Measurements from ENCODE around the gene GUCY1A2.
A peak's percentile ranks its signal among the peaks of the same experiment; 100 is the strongest.
"Not testable (repeated sequence)": the region's sequence is repeated elsewhere in the genome, so short reads cannot be mapped to it uniquely, and the experiment has no call there.

Gene GUCY1A2

DNA sequence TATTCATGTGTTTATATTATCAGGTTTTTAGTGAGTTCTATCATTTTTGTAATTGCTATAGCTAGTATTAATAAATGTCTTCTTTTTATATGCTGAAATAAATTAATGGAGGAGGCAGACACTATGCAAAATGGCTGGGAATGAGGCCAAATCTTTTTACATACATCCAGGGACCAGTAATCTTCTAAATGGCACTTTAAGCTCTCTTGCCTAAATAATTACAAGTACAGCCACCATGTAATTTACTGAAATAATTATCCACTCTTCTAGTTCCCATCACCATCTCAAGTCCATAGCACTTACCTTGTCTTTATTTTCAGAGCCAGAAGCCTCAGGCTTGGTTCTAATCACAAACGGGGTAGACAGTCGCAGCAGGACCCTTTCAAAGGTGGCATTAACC lies 79.1 kb downstream of the GUCY1A2 start:
- DNase-seq (ENCODE audit: low read depth), result no peak

DNA sequence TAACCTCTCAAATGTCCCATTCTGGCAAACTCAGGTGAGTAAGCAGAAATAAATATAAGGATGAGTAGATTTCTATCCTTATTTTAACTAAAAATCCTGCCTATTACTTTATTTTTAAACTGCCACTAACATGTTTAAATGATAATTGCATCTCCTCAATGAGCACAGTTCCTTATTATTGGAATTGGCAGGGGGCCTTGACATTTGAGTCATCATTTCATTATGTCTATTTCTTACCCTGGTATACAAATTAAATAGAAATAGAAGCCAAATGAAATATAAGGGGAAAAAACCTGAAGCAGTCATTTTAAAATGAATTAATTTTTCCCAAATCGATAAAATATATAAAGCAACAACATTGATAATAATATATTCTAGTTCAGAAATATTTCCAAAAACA lies 81.2 kb downstream of the GUCY1A2 start:
- no peak for DNase-seq (ENCODE audit: low read depth)

DNA sequence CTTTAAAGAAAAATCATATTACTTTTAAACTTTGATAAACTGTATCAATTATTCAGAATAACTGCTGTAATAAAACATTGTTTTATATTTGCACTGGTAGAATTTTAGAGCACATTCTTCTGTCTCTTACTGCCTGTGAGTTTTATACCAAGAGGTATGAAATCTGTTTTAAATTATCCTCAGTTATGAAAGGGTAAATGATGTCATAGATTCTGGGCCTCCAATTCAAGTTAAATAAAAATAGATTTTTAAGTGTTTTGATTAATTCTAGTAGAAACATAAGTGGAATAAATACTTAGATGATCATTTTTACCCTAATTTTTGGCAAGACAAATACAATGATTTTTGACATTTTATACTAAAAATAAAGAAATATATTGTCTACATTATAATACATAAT lies 93.0 kb downstream of the GUCY1A2 start:
- DNase-seq (ENCODE audit: low read depth), result peak; percentile 12

DNA sequence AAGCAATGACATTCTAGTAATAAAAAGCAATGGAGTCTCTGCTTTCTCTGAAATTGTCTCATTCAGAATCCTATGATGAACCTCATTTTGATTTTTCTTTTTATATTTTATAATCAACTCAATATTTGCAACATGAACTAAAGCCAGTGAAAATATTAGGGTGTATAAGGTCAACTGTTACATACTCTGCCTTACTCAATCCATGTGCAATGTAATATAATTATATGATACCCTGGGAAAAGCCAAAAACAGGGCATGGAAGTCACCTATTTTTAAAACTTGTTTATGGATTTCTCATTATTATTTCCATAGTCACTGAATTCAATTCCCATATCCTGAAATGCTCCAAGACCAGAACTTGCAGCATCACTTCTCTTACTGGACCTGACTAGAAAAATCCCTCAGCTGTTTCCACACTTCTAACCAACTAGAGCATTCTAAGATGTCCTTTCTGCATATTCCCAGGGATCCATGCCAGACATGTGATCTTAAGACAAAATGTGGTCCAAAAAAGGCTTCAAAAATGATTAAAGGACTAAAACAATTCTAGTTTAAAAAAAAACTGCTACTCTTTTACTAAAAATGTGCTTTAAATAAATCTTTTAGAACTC lies 97.3 kb downstream of the GUCY1A2 start:
- DNase-seq (ENCODE audit: low read depth), result no peak

DNA sequence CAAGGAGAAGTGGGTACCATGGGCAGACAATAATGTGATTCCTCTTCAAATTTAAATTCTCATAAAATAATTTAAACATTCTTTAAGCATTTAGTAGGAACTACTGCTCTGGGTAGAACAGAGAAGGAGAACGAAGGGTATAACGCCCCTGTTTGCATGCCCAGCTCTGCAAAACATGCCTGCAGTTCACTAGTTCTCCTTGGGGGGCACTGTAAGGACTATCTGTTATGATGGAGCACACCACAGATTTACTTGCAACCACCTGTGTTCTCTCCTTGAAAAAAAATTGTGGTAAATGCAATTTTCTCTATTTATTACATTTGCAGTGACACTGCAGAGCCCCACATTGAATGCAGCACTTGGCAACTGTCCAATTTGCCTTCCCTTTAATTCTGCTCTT lies 100.3 kb downstream of the GUCY1A2 start:
- DNase-seq (ENCODE audit: low read depth), result peak; percentile 5

DNA sequence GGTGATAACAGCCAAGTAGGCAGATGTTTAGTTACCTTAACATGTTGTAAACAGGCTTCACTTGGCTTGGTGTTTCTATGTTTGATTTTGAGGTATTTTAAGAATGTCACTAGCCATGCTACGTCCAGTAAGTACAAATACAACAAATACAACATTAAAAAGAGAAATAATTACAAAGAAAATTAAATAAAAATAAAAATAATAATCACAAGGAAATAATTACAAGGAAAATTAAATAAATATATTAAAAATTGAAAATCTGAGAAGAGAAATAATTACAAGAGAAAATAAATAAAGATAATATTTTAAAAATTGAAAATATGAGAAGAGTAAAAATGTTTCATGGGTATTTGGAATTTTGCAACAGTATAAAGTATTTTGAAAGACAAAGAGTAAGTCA lies 103.9 kb downstream of the GUCY1A2 start:
- no peak for DNase-seq (ENCODE audit: low read depth)

DNA sequence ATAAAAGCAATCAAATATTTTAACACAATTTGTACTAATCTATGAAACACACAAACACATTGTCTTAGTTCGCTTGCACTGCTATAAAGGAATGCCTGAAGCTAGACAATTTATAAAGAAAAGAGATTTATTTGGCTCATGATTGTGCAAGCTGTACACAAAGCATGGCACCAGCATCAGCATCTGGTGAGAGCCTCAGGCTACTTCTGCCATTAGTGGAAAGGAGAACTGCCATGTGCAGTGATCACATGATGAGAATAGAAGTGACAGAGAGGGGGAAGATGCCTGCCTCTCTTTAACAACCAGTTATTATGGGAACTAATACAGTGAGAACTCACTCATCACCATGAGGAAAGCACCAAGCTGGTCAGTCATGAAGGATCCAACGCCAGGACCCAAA lies 105.1 kb downstream of the GUCY1A2 start:
- DNase-seq (ENCODE audit: low read depth), result no peak

DNA sequence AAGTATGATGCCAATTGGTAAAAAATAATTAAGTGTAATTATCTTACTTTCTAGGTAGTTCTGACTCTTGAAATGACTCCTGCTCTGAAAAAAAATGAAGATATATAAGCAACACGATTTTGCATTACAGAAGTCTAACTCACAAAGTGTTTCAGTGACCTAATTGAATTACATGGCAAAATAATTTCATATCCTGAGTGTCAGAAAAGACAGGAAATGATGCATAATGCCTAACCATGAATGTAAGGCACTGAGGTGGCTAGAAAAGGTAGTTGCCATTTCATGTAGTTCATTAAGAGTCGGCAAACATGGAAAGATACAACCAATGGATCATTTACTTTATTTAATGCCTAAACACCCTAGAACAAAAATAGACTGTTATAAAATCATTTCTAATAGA lies 113.5 kb downstream of the GUCY1A2 start:
- no peak for DNase-seq (ENCODE audit: low read depth)

DNA sequence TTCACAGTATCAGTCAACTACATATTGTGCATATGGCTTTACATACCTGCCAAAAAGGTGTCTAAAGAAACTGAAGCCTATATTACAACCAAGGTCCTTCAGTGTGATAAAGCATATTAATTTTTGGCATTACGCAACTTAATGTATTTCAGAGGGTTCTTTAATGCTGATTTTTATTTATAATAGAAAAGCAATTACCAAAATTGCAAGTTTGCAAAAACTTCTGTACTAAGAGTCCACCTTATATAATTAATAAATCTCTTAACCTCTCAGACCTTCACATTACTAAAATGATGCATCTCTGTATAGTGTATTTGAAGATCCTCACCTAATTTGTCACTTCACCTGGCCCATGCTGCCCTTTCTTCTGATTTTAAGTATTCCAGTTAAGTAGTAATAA lies 128.6 kb downstream of the GUCY1A2 start:
- DNase-seq (ENCODE audit: low read depth), result no peak

DNA sequence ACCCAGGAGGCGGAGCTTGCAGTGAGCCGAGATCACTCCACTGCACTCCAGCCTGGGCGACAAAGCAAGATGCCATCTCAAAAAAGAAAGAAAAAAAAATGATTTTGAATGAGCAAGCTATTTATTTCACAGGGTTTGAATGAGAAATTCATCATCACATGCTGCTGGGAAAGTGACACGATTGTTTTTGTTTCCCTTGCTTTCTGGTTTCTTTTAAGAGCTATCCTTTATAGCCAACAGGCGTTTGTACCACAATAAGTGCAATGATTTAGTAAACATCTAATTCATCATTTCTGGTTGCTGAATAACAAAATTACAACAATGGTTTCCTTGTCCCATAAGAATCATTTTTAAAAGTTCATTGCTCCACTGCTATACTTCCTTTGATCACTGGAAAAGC lies 129.9 kb downstream of the GUCY1A2 start:
- no peak for DNase-seq (ENCODE audit: low read depth)

DNA sequence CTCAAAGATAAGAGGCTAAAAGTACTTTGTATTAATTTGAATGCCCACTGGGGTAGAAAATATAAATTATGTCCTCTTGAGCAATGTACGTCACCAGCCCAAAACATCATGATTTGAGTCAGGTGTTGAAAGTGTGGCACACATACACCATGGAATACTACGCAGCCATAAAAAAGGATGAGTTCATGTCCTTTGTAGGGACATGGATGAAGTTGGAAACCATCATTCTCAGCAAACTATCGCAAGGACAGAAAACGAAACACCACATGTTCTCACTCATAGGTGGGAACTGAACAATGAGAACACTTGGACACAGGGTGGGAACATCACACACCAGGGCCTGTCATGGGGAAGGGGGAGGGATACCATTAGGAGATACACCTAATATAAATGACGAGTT lies 134.6 kb downstream of the GUCY1A2 start:
- DNase-seq (ENCODE audit: low read depth), result not testable (repeated sequence)

DNA sequence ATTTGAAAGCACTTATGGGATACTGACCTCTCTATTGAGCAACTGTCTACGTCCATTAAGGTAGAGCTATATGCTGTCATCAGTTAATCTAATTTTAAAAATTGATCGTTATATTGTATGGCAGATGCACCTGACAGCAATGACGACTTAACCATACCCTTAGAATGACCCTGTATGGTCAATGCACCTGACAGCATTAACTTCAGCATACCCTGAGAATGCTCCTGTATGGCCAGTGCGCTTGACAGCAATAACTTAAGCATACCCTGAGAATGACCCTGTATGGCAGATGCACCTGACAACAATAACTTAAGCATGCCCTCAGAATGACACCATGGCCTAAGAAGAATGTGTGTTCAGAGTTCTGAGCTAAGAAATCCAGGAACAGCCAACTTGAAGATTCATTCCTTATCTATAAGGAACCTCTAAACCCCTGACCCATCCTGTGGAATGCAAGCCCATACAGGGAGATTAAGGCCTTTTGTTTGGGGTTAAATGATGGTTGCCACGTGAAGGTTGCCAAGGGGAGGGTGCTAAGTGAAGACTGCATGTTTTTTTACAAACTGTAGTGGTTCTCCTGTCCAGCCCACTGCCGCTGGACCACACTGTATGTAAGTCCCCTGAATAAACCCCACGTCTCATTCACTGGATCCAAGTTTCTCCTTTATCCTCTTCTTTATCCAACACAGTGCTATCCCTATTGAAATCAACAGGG lies 138.3 kb downstream of the GUCY1A2 start:
- no peak for DNase-seq (ENCODE audit: low read depth)

DNA sequence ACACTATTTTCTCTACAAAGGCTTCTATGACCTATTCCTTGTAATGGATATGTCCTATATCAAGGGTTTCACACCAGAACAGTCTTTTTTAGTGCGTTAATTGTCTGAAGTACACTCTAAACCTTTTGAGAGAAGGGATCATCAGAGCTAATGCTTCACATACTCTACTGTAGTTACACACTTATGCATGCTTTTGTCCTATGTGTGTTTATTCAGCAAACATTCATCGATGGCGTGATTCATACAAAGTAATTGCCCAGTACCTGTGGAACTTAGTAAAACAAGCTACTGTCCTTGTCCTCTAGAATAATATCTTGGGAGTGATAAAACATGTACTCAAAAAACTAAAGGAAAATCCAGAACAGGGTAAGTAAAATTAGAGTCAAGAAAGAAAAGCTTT lies 139.2 kb downstream of the GUCY1A2 start:
- no peak for DNase-seq (ENCODE audit: low read depth)

DNA sequence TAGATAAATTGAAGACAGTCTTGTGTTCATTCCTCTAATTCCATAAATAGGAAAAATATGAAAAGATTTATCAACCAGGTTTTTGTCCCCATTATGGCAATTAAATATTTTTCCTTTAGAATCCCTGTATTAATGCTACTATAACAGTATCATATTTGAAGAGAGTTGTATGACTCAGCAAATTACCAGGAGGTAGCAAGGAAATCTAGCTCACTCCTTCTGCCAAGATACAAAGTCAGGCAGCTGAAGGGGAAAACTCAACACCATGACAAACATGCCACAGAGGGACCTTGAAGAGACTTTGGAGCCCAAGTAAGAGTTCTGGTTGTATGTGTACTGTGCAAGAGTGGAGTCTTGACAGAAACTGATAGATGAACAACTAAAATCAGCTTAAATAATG lies 143.3 kb downstream of the GUCY1A2 start:
- peak; percentile 36 for DNase-seq (ENCODE audit: low read depth)

DNA sequence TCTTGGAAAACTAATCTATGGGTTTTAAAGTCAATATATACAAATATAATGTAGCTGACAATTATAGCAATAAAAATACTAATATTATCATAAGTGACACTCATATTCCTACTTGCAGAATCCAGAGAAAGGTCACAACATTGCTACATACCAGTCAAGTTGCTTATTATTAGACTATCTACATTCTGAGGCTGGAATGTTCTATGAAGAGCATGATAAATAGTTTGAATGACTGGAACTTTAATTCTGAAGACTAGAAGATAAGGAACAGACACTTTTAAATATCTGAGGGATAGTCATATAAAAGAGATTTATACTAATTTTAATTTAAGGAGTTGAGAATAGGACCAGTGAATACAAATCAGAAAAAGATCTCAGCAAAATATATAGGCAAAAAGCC lies 146.0 kb downstream of the GUCY1A2 start:
- DNase-seq (ENCODE audit: low read depth), result peak; percentile 20

DNA sequence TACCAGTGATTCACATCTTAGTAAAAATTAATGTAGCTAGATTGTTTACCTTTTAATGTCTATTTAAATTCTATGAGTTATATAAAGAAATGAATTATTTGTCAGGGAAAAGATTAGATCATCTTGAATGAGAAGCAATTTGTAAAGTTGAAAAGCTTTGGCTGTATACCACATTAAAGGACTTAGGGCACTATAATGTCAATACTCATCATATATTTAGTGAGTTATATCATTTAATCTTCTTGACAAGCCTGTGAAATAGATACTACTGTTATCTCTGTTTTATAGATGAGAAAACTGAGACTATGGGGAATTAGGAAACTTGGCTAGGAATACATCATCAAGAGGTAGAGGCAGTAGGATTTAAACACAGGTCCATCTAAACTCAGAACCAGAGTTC lies 160.1 kb downstream of the GUCY1A2 start:
- DNase-seq (ENCODE audit: low read depth), result no peak

DNA sequence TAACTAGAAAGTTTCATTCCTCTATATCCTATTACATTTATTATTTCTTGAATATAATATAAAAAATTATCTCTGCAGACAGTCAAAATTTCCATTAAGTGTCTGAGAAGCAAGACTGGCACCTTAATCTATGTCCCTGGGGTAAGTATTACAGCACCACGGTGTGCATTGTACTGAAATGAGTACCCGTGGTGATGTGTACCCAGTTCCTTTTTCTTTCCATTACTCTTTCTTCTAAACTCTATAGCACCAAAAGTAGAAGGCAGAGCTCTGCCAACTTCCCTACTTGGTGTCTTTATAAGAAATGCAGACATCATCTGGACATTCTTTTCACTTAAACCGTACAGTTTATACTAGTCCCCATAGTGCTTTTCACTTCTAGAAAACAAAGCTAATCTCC lies 161.7 kb downstream of the GUCY1A2 start:
- DNase-seq (ENCODE audit: low read depth), result no peak

DNA sequence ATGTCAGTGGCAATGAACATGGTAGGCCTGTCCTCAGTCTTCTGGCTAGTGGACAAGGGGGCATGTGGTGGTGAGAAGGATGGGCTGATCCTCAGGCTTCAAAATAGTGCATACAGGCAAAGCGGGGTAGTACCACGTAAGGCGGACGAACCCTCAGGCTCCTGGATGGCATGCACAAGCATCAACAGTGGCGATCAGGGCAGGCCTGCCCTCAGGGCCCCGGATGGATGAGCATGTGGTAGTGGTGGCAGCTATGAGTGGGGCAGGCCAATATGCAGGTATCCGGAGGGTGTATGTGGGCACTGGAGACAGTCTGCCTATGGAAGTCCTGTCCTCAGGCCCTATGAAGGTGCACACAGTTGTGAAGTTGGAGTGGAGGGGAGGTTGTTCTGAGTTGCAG lies 163.8 kb downstream of the GUCY1A2 start:
- DNase-seq (ENCODE audit: low read depth), result no peak

DNA sequence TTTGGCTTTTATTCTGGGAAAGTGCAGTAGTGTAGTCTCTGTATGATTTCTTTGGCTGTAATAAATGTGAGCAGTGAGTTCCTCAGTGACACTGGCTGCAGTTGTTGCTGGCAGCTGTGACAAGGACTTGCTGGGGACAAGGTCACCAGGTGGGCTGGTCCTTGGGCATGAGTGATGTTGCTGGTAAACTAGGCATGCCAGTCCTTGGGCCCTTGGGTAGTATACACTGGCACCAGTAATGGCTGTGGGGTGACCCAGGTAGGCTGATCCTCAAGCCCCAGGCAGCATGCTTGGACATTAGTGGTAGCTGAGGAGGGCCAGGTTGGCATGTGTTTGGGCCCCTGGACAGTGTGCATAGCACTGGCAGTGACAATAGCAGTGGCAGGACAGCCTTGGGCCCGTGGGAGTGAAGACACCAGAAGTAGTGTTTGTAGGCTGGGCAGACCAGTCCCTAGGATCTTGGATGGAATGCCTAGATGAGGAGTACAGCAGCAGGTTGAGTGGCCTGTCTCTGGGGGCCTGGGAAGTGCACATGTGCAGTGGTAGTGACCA lies 164.3 kb downstream of the GUCY1A2 start:
- no peak for DNase-seq (ENCODE audit: low read depth)

DNA sequence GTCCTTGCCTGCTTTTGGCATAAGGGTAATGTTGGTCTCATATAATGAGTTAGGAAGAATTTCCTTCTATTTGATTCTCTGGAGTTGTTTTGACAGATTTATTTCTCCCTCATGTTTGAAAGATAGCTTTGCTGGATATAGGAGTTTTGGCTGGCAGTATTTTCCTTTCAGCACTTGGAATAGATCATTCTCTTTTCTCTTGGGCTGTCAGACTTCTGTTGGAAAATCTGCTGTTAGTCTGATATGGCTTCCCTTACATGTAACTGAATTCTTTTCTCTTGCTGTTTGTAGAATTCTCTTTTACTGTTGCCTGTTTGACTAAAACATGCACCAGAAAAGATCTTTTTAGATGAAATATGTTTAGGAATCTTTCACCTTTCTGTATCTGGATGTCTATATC lies 165.5 kb downstream of the GUCY1A2 start:
- DNase-seq (ENCODE audit: low read depth), result no peak

DNA sequence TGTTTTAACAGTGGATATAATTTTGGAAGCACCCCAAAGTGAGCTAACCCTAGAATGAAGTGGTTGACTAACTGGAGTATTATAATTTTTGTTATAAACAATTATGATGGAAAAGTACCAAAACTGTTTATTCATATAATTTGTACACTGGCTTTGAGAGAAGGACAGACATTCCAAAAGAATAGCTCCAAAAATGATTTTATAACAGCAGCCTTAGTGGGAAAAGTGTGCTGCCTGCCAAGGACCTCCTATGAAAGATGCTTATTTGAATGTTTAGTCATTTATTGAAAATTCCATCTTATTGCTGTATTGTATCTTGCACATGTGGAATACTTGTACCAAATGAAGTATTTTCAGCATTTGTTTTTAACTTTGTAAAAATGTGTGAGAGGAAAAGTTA lies 169.8 kb downstream of the GUCY1A2 start:
- DNase-seq (ENCODE audit: low read depth), result no peak

DNA sequence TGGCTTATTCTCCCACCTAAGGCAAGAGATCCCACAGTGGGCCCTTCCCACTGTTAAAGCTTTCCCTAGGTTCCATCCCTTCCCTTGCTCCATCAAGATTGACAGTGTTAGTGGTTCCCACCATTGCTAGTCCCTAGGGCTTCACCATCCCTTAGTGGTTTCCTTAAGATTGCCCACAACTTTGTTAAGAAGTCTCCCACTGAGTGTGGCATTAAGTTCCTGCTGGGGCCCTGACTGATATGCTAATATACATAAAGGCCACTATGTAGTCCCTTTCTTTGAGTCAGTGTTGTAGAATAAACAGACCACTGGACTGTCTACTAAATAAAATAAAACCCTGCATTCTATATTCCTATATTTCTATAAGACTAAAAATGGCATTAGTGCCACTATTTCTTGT lies 176.1 kb downstream of the GUCY1A2 start:
- DNase-seq (ENCODE audit: low read depth), result no peak

DNA sequence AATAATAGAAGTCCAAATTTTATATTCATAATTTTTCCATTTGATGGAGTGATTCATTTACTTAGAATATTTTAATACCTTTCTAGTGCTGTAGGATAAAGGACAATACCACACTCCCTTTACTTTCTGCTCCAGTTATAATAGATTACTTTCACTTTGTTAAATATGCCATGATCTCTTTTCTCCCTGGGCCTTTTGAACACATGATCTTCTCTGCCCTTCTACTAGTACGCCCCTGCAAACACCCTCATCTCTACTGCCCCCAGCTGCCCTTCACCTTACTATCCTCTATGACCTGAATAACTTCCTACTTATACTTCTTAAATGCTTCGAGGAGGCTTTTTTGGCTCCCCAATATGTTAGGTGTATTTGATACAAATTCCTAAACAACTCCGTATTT lies 177.3 kb downstream of the GUCY1A2 start:
- DNase-seq (ENCODE audit: low read depth), result no peak

DNA sequence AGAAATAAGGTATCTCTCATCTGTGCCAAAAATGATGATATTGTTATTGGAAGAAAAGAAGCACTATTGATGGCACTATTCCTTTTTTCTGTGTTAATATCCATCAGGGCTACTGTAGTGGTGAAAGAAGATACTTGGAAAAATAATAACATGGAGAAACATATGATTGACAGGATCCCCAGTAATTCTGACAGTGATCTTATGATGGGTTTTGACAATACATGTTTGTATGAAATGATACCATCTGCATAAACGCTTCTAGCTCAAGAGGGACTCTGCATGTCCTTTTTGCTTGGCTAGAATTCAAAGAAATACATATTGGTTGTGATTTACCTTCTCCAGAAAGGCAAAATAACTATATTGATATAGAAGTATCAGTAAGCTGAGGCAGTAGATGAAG lies 178.1 kb downstream of the GUCY1A2 start:
- DNase-seq (ENCODE audit: low read depth), result no peak

Data from iris pigment epithelial cell (primary cell).